Right hindlimb (tissue), 1 donor: ENCODE results near the gene SPATC1L.

Source experiments
- DNase-seq: peaks from one replicate; pipeline ENCODE4 v3.0.0-alpha.2; 2018

Gene SPATC1L

DNA sequence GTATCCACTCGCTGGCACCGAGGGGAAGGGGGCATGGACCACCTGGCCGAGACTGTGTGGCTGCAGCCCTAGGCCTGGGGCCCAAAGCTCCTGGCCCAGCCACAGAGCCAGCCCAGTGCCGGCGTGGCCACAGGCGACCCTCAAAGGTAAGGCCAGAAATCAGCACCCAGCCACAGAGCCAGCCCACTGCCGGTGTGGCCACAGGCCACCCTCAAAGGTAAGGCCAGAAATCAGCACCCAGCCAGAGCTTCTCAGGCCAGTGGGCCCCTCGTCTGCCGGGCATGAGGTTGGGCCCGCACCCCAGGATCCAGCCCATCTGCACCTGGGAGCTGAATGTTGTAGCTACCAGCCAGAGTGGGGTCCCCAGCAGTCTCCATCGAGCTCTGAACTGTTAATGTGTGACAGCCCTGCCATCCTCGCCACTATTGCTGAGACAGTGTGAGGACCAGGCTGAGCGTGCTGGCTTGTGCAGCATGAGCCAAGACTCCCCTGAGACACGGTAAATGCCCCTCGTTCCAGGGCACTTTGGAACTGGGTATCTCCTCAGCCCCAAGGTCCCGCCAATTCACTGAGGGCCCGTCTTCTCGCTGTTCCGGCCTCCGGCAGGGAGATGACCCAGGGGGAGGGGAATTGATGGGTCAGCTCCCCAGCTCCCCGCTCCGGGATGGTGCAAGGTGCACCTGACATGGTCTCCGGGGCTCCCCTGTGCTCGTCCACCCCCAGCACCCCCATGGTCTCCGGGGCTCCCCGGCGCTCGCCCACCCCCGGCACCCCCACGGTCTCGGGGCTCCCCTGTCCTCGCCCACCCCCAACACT is 24.2 kb downstream of the SPATC1L start:
- DNase-seq: peak; percentile 11

DNA sequence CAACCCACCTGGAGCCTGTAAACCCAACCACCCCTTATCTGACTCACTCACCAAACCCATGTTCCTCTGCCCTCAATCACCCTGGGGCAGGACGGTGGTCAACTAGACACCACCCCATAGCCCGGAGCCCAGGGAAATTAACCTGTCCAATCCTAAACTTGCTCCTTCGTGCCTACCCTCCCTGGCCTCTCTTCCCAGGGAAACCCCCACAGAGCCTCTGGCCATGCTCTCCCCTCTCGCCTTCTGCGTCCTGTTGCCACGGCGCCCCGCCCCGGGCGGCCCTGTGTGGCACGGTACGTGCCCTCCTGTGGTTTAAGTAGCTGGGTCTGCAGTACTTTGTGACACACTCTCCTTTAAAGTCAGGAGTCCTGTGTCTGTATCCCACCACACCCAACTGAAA is 24.9 kb downstream of the SPATC1L start:
- peak; percentile 14 for DNase-seq

DNA sequence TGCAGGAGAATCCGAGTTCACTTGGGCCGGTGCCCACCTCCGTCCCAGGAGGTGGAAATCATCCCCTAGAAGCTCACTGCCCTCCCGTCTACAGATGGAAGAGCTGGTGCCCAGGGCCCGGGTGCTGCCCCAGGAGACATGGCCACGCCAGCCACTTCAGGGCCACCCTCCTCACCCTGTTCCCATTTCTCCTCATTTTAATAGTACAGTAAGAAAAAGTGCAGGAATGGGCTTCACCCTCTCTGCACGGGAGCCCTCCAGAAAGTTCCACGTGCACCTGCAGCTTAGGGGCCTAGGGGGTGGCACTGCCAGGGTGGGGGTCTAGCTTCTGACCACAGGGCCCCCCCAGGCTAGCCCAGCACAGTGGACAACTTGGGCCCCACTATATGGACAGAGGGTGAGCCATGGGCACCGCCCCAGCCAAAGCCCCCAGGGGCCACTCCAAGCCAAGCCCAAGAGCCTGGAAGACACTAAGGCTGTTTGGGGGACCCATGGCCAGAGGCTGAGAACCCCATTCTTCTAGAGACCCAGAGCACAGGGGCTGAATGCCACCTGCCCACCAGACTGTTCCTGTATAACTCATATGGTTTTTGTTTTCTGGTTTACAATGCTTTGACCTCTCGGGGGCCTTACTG is 25.5 kb downstream of the SPATC1L start:
- peak; percentile 13 for DNase-seq

DNA sequence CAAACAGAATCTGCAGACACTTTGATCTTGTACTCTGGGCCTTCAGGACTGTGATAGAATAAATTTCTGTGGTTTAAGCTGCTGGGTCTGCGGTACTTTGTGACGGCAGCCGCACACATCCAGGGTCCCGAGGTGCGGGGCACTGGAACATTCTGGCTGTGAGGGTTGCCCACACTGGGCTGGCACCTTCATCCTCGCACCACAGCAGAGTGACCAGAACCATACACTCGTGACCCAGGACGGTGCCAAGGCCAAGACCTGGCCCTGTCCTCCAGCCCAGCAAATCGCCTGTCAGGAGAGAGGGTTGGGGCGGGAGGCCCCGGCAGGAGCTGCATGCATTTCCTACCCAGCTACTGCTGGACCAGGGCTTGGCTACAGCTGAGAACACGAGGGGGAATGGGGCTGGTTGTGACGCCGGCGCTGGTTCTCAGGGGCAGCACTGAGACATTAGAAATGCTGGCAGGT is 26.2 kb downstream of the SPATC1L start:
- DNase-seq: peak; percentile 6

DNA sequence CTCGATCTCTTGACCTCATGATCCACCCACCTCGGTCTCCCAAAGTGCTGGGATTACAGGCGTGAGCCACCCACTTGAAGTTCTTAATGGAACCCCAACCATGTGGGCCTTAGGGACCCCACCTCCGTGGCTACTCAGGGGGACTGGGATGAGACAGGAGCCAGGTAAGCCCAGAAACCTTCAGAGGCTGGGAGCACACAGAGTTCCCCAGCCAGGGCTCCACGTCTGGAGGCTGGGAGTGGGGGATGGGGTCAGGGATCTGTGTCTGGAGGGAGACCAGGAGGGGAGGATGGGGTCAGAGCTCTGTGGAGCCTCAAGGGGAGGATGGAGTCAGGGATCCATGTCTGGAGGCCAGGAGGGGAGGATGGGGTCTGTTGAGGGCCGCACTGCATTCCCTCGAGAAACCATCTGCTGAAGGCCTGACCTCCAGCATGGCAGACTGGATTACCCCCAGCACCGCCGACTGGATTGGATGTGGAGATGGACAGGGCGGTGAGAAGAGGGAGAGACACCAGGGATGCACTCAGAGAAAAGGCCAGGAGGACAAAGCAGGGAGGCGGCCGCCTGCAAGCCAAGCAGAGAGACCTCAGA is 26.8 kb downstream of the SPATC1L start:
- DNase-seq: peak; percentile 9

DNA sequence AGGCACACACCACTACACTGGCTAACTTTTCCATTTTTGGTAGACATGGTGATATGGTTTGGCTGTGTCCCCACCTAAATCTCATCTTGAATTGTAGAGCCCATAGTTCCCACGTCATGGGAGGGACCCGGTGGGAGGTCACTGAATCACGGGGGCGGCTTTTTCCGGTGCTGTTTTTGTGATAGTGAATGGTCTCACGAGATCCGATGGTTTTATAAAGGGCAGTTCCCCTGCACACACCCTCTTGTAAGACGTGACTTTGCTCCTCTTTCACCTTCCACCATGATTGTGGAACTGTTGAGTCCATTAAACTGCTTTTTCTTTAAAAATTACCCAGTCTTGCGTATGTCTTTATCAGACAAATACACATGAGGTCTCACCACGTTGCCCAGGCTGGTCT is 27.6 kb downstream of the SPATC1L start:
- DNase-seq: peak; percentile 9

DNA sequence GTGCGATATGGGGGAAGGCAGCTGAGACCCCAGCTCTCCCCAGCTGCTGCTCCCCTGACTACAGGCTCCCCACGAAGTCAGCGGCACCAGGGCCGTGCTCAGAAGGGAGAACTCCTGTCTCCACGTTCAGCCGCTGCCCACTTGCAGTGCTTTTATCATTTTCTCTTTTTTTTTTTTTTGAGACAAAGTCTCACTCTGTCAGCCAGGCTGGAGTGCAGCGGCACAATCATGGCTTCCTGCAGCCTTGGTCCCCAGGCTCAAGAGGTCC is 27.9 kb downstream of the SPATC1L start:
- DNase-seq: no peak

DNA sequence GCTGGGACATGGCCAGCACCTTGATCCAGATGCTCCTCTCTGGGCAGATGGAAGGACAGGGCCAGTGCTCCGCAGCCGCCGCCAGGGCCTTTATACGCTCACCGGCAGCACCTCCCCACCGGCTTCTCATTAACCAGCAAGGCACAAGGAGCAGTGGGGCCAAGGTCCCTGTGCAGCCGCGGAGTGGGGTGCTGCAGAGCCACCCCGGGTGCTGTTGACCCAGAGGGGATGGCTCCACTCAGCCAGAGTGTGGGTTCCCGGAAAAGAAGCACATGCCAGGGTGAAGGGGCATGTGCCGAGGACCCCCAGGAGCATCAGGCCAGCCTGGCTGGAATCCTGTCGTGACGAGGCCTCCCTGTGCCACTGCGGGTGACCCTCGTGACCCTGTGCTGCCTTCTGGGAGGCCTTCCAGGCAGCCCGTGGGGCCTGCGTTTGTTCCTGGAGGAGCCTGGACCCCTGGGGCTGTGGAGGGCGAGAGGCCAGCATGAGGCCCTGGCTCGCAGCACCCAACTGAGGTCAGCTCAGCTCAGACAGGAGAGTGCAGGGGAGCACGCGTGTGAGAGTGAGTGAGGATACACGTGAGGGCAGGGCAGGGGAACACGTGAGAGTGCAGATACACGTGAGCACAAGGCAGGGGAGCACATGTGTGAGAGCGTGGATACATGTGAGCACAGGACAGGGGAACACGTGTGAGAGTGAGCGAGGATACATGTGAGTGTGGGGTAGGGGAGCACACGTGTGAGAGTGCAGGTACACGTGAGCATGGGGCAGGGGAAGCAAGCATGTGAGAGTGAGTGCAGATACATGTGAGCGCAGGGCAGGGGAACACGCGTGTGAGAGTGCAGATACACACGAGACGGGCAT is 28.5 kb downstream of the SPATC1L start, which contains the start of gene FTCD:
FTCD (minus strand) TSS at position 66 of the 864 bp plus-strand sequence; CDS start at position 10, 56 bp downstream.
- DNase-seq: peak; percentile 12

DNA sequence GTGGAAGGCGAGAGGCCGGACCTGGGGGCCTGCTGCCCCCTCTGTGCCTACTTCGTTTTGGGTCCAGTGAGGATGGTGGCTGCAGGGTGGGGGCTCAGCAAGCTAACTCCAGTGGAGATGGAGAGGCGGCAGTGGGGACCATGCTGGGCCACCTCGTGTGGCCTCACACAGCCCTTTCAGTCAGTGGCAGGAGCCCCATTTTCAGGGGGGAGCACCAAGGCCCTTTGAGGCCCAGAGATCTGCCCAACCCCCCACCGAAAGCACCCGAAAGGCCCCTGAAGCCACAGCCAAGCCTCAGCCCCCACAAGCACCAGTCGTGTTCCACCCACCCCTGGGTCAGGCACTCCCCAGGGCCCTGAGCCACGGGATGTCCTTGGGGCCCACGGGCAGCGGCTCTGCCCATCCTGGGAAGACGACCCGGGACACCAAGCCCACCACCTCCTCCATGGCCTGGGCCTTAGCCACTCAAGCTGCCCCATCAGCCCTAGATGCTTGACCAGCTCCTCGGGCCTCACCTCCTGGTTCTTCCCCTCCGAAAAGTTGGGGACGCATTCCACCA is 29.2 kb downstream of the SPATC1L start:
- DNase-seq: peak; percentile 16

DNA sequence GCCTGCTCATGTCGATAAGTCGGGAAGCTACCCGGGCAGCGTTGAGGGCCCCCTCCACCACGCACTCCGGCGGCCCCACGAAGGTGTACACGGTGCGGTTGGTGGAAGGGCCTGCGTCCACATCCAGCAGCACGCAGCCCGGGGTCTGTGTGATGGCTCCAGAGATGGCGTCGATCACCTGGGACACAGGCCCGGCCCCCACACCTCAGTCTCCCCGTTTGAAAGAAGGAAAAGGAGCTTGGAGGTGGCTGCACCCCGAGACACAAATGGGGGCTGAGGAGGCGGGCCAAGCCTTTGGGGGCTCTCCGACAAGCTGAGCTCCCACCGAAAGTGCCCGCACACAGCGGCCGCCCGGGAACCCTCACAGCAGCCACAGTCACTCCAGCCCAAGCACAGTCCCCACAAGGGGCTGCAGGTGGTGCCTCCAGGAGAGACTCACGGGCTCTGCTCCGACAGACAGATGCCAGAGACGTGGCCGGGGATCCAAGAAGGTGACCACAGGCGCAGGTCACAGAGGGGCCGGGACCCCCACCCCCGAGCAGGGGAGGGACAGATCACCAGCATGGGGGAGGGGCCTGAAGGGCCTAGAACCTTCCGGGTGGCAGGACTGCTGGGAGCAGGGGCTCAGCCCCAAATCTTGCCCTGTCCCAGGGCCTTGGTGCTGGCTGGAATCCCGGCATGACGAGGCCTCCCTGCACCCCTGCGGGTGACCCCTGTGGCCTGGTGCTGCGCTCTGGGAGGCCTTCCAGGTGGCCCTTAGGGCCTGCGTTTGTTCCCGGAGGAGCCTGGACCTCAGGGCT is 29.9 kb downstream of the SPATC1L start:
- peak; percentile 34 for DNase-seq

DNA sequence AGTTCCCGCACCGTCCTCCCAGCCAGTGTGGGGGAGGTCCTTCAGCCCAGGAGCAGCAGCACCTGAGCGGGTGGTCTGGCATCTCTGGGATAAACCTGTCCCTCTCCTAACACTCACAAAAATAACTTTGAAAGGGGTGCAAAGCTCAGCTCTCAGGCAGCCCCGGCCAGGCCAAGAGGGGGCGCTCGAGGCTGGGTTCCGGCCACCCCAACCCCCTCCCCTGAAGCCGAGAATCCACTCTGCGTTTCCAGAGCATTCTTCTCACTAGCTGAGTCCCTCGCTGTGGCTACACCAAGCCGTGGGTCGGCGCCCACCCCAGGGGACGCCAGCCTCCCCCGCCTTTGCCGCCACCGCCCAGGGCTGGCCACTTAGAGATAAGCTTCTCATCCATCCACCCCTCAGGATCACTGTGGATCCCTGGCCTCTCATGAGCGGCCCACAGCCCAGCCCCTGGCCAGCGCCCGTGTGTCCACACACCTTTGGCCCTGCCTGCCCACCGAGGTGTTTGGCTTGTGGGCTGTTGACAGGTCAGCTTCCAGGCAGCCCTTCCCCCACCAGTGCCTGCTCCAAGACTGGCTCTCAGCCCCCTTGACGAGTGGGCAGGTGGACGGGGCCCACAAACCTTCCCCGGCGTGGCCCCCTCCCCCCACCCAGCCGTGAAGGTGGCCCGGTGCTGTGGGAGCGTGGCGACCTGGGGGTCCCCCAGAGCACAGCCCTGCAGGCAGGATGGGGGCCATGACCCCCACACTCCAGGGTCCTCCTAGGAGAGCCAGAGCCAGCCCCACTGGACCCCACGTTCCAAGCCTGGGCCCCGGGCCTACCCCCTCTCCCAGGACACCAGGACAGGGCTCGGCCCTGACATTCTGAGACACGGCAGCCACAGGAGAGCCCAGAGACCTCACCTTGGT is 30.8 kb downstream of the SPATC1L start:
- peak; percentile 76 for DNase-seq

DNA sequence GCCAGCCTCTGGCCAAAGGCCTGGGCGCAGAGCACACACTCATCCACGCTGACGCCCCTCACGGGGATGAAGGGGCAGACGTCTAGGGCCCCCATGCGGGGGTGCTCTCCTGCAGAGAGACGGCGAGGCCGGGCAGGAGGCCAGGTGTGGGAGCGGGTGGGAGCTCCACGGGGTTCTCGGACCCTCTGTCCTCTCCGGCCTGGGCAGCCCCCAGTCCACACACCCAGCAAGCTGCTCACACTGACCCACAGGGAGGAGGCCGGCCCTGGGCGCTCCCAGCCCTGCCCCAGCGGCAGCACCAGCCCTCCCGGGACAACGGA is 31.4 kb downstream of the SPATC1L start:
- peak; percentile 32 for DNase-seq

DNA sequence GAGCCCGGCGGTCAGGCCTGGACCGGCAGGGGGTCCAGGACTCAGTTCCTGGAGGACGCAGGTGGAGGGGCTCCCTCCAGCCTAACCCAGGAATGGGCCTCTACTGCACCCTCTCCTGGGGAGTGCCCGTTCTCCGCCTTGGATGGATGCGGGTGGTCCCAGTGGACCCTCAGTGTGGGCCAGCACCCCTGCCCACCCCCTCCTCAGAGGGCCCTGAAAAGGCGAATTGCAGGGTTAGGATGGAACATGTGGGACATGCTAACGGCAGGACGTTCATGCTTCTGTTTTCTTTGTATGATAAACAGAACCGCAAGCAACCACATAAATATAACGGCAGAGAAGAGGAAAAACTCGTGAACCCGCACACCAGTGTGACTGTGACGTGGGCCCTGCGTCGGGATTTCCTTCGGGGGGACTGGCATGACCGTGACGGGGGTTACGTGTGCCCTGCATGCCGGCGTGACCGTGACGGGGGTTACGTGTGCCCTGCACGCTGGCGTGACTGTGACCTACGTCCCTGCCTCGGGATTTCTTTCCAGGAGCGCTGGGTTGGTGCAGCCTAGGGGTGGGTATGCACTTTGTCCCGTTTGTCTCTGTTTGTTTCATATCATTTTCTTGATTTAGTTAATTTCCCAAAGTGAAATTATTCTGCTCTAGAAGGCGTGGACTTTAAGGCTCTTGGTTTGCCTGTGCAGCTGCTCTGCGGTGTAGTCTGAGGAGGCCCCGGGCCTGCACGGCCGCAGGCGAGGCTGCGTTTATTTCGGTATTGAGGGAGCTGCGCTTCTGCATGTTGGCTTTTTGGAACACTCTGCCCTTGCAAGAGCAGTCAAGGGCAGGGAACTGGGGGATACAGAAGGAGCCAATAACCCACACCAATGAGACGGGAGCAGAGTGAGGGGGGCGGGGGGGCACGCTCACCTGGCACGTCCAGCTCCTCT is 32.0 kb downstream of the SPATC1L start:
- DNase-seq: peak; percentile 13

DNA sequence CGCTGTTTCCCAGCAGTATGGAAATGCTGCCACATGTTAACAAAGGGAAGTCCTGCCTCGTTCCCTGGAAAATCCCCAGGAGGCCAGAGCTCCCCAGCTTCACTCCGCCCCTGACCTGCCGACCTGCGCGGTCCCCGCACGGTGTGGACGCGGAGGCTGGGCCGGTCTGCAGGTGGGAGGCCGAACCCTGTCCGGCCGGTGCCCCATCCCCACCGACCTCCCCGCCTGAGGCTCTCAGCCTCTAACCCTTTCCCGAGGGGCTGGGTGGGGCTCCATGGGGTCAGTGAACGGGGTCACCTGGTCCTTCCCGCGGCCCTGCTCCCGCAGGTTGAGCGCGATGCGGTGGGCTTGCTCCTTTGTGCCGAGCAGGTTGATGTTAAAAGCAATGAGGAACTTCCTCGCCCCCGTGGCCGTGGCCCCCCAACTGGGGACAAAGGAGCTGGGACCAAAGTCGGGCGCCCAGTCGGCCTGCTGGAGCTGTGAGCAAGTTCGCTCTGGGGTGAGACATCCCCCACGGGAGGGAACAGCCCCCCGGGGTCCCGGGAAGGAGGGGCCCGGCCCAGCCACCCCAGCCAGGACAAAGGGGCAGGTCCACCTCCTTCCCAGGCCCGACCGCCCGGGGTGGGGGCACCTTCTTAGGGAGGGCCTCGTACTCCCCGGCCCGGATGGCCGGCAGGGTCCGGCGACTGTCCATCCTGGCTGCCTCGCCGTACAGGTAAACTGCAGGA is 32.8 kb downstream of the SPATC1L start:
- peak; percentile 21 for DNase-seq

DNA sequence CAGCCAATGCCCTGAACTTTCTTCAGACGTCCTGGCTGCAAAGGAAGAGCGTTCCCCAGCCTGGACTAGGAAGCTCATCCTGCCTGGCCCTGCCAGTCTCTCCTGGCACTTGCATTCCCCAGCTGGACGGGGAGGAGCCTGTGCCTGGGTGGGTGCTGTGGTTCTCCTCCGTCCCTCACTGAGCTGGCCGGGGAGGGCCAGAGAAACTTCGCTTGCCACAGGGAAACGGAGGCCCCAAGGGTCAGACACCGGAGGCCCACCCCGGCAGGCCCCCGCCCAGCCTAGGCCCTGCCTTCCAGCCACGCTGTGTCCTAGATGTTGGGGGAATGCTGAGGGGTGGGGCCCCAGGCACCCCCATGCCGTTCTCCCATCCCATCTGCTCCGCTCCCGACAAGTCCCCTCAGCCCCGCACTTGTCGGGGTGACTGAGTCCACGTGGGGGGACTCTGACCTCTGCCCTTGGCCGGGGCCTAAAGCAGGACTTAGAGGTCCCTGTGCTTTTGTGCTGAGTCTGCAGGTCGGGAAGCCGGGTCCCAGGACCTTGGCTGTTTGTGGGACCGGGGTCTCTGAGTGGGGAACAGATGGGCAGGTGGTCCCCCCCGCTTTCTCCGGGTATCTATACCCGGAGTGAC is 33.7 kb downstream of the SPATC1L start:
- DNase-seq: peak; percentile 35

DNA sequence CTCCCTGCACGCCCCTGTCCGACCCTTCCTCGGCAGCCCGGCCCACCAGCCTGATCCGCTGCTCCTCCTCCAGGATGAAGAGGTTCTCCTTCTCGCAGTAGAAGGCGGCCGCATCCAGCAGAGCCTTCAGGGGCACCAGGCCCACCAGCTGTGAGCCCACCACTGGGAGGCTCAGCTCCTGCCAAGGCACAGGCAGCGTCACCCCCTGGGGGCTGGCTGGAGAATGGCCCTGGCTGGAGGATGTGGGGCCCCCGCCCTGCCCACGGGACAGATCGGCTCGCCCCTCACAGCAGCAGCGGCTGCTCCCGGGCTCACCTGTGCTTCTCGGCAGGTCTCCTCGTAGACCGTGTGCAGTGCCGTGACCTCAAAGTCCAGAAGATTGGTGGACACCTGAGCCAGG is 34.2 kb downstream of the SPATC1L start:
- peak; percentile 23 for DNase-seq

DNA sequence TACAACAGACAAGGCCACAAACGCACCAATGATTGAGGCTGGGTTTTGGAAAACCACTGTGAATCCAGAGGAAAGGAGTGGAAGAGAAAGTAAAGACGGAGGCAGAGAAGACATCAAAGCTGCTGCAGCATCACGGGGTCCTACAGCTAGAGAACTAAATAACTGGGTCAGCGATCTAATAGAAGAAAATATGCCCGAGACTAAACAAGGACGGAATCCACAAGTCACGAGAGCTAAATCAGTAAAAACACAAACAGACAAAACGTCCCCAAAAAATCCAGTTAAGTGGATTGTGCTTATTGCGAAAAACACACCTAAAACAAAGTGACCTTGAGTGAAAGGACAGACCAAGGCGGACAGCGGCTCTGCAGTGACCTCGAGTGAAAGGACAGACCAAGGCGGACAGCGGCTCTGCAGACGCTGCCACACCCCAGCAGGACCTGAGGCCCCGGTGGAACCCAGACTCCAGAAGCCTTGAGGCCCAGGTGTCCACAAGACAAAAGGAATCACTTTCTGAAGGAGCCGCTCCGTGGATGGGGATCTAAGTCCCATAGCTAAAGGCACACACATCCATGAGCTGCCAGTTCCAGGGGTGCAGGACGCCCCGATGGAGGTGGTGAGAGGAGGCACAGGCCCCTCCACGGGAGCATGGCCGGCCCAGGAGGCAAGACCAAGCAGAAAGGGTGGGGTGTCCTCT is 34.9 kb downstream of the SPATC1L start:
- DNase-seq: peak; percentile 12

DNA sequence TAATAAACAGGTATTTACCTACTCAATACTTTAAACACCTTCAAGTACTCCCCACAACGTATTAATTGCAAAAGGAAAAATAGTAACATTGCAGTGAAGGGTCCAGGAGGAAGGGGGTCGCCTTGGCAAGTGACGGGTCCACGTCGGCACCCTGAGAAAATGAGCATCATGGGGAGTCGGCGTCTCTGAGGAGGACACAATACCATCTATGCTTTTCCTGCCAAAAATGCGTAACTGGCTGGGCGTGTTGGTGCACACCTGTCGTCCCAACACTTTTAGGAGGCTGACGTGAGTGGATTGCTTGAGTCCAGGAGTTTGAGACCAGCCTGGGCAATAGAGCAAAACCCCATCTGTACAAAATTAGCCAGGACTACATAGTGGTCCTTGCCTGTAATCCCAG is 36.2 kb downstream of the SPATC1L start:
- no peak for DNase-seq
